GM18861 (cell line): ENCODE data around the gene FABP3.

ENCODE experiments used
- ATAC-seq: cut with Tn5 transposase; IDR thresholded peaks from one replicate; pipeline ENCODE4 v1.9.1; 2021; ENCODE audit not compliant: unreplicated experiment

The FABP3 gene

GRCh38 chr1:31372751-31373055, 173 bp downstream of the FABP3 start:
- ATAC-seq, result no peak

DNA sequence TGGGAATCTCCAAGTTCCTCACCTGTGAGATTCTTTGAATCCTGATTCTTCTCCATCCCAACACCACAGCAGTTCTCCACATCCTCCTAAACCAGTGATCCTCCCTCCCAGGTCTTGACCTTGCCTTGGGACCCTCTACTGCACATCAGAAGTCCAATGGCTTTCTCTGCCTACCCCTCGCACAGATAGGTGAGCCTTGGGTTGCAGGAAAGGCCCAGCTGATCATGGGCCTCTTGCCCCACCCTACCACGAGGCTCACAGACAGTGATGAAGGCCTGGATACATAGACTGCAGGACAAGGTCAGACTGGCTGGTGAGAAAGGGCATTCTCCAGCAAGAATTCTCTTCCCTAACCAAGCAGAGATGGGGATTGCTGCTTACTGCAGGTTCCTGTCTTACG, 825 bp downstream of the FABP3 start:
- no peak for ATAC-seq

GRCh38 chr1:31371121-31371959, 1.5 kb downstream of the FABP3 start:
- no peak for ATAC-seq

- no peak for ATAC-seq
Observed at GRCh38 chr1:31370565-31370964, 2.3 kb downstream of the FABP3 start.

- no peak for ATAC-seq
Observed at GRCh38 chr1:31370021-31370420, 2.9 kb downstream of the FABP3 start.

DNA sequence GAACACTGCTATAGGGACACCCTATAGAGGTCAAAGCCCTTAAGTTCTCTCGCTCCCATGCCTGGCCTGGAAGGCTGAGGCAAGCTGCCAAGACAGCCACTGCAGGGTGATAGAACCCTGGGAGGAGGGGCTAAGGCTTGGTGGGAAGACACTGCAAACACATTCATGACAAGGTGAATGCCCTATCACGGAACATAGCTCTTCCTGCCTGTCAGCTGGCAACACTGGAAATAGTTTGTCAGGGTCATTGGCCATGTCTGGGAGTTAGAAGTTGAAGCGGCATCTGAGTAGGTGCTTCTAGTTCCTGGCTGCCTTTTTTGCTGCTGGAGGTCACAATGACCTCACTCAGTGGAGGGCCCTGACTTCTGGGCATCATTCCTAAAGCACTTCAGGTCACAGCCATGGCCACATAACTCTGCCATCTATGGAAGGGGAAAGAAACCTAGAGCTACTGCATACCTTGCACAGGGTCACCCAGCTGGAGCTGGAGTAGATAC, 4.2 kb downstream of the FABP3 start:
- ATAC-seq, result no peak

DNA sequence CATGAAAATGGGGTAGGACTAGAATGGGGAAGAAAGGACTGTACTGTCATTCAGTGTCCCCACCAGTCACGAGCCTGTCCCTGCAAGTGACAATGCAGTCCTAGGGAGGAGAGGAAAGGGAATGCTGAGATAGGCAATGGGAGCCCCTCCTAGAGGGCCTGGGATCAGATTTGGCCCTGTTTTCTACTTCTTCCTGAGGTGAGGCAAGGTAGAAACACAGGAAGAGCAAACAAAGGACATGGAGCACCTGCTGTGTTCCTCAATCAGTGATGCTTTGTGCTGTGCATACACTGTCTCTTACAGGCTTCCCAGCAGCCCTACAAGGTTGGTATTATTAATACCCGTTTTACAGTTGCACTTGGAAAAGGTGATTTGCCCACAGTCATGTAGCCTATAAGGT, 6.1 kb downstream of the FABP3 start:
- ATAC-seq, result no peak

DNA sequence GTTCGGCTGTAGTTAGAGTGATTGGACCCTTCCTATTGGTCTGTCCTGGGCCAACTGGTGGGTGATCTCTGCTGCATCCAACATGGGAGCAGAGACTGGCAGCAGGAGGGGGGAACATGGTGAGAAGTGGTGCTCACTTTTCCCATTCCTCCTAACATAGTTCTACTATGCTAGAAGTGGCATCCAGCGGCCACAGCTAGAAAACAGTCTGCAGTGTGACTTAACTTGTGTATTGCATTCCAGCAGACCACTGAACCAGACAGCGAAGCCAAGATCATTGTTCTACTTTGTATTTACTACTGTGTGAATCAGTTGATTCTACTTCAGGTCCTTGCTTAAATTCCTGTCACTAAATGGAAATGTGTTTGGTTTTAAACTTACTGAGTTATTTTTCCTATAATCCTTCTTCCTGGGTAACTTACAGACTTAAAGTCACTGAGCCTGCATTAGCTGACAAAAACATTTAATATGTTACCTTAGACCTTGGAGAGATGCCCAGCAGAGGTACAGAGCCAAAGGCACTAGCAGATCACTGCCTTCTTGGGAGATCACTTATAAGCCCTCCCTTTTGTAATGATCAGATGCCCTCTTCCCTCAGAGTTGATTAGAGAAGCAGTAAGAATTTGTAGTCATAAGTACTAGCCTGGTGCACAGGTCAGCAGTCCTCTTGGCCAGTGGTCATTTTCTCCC, 8.2 kb downstream of the FABP3 start:
- no peak for ATAC-seq

DNA sequence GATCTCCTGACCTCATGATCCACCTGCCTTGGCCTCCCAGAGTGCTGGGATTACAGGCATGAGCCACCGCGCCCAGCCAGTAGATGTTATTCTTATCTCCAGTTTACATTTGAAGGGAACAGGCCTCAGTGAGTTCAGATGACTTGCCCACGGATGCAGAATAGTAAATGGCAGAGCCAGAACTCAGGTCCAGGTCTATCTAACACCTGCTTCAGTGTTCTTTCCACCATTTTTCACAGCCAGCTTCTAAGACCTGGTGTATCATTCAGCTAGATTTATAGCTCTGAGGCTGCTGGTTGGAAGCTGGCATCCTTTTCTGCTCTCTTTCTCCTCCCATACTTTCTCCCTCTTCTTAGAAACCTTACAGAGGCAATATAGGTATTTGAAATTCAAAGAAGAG, 10.8 kb downstream of the FABP3 start:
- ATAC-seq, result no peak

- ATAC-seq, result no peak
Observed at GRCh38 chr1:31361607-31362006, 11.3 kb downstream of the FABP3 start.

GRCh38 chr1:31356427-31356826, 16.4 kb downstream of the FABP3 start:
- no peak for ATAC-seq

- no peak for ATAC-seq
Observed at GRCh38 chr1:31354283-31354682, 18.6 kb downstream of the FABP3 start.

DNA sequence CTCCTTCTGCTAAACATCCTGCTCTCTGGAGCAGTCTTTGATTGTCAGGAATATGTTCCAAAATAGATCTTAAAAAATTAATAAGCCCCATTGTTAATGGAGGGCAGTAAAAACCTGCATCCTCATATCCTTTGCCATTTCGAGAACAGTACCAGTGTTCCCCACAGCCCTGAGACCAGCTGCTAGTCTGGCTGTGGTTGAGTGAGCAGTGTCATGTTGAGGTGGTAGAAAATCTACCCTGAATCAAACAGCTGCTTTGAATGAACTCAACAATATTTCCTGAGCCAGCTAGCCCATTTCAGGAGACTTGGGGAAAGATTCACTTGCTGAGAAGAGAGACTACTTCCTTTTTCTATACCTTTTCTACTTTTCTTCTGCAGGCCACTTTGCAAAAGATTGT, 24.4 kb downstream of the FABP3 start:
- ATAC-seq, result no peak

DNA sequence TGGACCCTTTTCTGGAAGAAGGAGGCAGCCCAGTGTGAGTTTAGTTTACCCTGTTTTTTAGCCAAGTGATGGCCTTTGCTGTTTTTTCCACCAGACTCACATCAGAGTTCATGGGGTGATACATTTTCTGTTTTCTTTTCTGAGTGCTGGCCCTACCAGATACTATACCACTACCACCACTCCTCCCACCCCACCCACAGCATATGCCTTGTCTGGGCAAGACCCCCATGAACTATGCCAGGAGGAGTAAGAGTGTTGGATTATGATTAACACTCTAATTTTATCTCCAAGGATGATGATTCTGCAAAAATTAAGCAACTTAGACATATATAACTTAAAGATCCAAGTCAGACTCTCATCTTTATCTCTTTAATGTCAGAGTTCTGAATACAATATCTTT, 26.1 kb downstream of the FABP3 start:
- ATAC-seq, result no peak

DNA sequence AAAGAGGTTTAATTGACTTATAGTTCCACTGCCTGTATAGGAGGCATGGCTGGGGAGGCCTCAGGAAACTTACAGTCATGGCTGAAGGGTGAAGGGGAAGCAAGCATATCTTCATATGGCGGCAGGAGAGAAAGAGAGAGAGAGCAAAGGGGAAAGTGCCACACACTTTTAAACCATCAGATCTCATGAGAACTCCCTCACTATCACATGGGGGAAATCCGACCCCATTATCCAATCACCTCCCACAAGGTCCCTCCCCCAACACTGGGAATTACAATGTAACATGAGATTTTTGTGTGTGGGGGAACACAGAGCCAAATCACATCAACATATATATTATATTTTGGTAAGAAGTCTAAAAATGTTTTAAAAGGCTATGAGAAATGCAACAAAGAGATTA, 27.2 kb downstream of the FABP3 start:
- ATAC-seq, result no peak

DNA sequence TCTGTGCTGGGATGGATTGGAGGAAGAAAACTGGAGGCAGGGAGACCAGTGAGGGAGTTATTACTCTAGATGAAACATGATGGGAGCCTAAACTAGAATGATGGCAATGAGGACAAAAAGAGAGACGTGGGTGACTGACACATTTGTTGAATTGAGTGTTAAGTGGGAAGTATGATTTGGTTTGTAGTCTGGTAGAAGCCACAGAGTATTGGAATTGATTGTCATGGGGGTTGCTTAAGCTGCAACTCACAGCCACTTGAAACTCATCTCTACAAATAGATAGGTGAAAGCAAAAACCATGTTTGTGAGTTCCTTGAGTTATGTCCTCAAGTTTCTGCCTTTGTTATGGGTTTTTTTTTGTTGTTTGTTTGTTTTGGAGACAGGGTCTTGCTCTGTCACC, 28.4 kb downstream of the FABP3 start:
- ATAC-seq, result no peak

- no peak for ATAC-seq
Observed at GRCh38 chr1:31336687-31337467, 36.0 kb downstream of the FABP3 start.

DNA sequence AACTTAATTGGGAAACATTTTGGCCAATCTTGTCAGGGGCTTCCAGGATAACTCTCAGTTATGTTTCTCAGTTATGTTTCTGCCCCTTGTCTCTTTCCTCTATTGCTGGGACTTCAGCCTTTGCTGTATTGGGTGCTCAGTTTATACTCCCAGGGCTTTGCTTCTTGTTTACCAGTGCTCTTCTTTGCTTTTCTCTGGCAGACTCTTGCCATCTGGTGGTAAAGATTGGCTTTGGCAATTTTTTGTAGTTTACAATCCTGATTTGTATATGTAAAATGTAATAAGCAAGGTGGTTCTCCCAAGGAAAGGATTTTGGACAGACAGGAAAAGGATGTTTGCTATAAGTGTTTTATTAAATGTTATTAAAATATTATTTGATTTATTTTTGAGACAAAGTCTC, 37.9 kb downstream of the FABP3 start:
- no peak for ATAC-seq

DNA sequence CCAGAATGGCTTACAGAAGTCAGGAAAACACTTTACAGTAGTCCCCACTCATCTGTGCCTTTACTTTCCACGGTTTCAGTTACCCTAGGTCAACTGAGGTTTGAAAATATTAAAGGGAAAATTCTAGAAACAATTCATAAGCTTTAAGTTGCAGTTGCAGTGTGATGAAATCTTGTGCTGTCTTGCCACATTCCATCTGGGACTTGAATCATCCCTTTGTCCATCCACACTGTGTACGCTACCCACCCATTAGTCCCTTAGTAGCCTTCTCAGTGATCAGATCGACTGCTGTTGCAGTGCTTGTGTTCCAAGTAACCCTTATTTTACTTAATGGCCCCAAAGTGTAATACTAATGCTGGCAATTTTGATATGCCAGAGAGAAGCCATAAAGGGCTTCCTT, 45.5 kb downstream of the FABP3 start:
- ATAC-seq, result no peak

DNA sequence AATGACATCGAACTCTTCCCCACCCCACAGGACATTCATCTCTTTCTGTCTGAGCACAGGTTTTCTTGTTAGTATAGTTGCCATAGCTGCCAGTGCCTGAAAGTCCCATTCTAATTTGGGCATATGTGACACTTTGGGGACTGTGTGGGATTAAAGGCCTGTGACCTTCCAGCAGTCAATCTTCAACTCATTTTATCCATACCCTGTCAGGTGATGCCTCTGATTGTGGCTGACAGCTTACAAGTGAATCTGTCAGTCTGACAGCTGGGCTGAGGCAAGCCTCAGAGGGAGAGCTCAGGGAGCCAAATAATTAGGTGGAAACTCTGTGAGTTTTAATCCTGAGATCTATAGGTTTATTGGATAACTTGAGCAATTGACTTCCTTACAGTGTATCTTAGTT, 46.4 kb downstream of the FABP3 start:
- no peak for ATAC-seq

DNA sequence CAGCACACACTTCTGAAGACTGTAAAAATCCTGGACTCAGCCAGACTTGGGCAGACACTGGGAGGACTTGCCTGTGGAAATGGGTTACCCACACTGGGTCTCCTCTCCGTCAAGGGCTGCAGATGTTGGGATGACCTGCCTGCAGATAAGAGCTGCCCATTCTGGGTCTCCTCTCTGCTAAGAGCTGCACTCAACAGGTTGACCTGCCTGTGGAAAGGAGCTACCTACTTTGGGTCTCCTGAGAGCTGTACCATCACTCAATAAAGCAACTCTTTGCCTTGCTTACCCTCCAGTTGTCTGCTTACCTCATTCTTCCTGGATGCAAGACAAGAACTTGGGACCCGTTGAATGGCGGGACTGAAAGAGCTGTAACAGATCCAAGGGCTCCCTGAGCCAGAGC, 47.9 kb downstream of the FABP3 start:
- no peak for ATAC-seq

DNA sequence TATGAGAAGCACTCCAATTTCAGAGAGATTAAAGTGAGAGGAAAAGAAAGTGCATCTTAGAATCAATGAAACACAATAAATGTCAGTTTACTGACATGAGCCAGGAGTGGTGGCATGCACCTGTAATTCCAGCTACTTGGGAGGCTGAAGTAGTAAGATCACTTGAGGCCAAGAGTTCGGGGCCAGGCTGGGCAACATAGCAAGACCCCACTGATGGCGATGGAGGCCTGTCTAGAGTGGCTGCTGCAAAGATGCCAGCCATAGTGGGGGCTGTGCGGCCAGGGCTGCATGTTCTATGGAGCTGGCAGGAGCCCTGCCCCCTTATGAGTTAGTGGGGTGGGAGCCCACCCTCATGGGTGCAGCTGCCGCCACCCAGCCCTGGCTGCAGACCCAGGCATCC, 48.8 kb downstream of the FABP3 start:
- no peak for ATAC-seq
